PC-3 (cell line): ENCODE measurements around the gene SETD1B.

Experiments
- CTCF ChIP-seq: fragments of 300-600 bp; sonication (generic); conservative IDR thresholded peaks from 2 replicates; pipeline ENCODE4 v1.5.1; 2017; ENCODE audit warnings: antibody characterized with exemption, low read depth, mild to moderate bottlenecking, low read length
- EZH2 ChIP-seq: fragments of 300-600 bp; sonication (generic); IDR thresholded peaks from one replicate; pipeline ENCODE4 v1.6.1; 2017; ENCODE audit warnings: antibody characterized with exemption, mild to moderate bottlenecking, low read length; ENCODE audit not compliant: unreplicated experiment

GRCh38 chr12:121778567-121779421, 25.0 kb upstream of the SETD1B start:
- TF ChIP-seq CTCF (no peak), EZH2 (no peak)
